Neural crest cell (in vitro differentiated cells): ENCODE measurements around the gene PA2G4. TPM values are rescaled to one million over a fixed set of nuclear protein-coding genes. Genes with fewer than 3 reads are reported as not detected.

Experiments
- DNase-seq: peaks from one replicate; pipeline ENCODE4 v3.0.0; 2021; ENCODE audit warnings: low read depth, mixed read lengths, low spot score
- H3K27ac Mint-ChIP-seq: one replicate; pipeline ENCODE4 v1.8.0; 2021; ENCODE audit warnings: mild to moderate bottlenecking, mixed read lengths; ENCODE audit not compliant: unreplicated experiment
- H3K27me3 Mint-ChIP-seq: 2 replicates; pipeline ENCODE4 v1.8.0; 2021; ENCODE audit warnings: low read depth, mild to moderate bottlenecking, mixed read lengths
- H3K36me3 Mint-ChIP-seq: 2 replicates; pipeline ENCODE4 v1.8.0; 2021; ENCODE audit warnings: low read depth, mild to moderate bottlenecking, mixed read lengths
- H3K4me1 Mint-ChIP-seq: 2 replicates; pipeline ENCODE4 v1.8.0; 2021; ENCODE audit warnings: mixed read lengths
- H3K4me3 Mint-ChIP-seq: one replicate; pipeline ENCODE4 v1.8.0; 2021; ENCODE audit warnings: mild to moderate bottlenecking, mixed read lengths
- H3K9me3 Mint-ChIP-seq: 2 replicates; pipeline ENCODE4 v1.8.0; 2021; ENCODE audit warnings: mixed read lengths
- total RNA-seq: library from RNA; stranded (reverse); gene quantifications from 2 replicates; pipeline ENCODE4 v1.2.1, GENCODE V29; 2021
- TF ChIP-seq, protein P1 (sequence below): fragments of 200-600 bp; sonication (generic); conservative IDR thresholded peaks from 2 replicates; pipeline ENCODE4 v1.5.0; 2021; ENCODE audit warnings: antibody characterized with exemption, mild to moderate bottlenecking

PA2G4 gene
- total RNA-seq, 1 donor from 2014 or later = 201 TPM

DNA sequence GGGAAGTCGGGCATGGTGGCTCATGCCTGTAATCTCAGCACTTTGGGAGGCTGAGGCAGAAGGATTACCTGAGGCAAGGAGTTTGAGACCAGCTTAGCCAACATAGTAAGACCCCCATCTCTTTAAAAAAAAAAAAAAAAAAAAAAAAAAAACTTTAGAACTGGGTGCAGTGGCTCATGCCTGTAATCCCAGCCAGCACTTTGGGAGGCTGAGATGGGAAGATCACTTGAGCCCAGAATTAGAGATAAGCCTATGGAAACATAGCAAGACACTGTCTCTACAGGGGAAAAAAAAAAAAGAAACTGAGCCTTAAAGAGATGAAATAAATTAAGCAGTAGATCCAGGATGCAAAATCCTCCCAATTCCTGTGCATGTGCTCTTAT lies 1.7 kb upstream of the PA2G4 start:
- H3K27me3 Mint-ChIP-seq = no peaks in the 10 kb centered on the region
- no peak for DNase-seq
- H3K27ac Mint-ChIP-seq = no peak overlapping the region
- H3K4me3 Mint-ChIP-seq = peak overlapping the region; percentile 98
- peaks cover 13% of the 10 kb centered on the region for H3K36me3 Mint-ChIP-seq
- peaks cover 37% of the 10 kb centered on the region for H3K4me1 Mint-ChIP-seq
- H3K9me3 Mint-ChIP-seq = no peaks in the 10 kb centered on the region
- TF ChIP-seq, protein P1, sequence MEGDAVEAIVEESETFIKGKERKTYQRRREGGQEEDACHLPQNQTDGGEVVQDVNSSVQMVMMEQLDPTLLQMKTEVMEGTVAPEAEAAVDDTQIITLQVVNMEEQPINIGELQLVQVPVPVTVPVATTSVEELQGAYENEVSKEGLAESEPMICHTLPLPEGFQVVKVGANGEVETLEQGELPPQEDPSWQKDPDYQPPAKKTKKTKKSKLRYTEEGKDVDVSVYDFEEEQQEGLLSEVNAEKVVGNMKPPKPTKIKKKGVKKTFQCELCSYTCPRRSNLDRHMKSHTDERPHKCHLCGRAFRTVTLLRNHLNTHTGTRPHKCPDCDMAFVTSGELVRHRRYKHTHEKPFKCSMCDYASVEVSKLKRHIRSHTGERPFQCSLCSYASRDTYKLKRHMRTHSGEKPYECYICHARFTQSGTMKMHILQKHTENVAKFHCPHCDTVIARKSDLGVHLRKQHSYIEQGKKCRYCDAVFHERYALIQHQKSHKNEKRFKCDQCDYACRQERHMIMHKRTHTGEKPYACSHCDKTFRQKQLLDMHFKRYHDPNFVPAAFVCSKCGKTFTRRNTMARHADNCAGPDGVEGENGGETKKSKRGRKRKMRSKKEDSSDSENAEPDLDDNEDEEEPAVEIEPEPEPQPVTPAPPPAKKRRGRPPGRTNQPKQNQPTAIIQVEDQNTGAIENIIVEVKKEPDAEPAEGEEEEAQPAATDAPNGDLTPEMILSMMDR = no peak

DNA sequence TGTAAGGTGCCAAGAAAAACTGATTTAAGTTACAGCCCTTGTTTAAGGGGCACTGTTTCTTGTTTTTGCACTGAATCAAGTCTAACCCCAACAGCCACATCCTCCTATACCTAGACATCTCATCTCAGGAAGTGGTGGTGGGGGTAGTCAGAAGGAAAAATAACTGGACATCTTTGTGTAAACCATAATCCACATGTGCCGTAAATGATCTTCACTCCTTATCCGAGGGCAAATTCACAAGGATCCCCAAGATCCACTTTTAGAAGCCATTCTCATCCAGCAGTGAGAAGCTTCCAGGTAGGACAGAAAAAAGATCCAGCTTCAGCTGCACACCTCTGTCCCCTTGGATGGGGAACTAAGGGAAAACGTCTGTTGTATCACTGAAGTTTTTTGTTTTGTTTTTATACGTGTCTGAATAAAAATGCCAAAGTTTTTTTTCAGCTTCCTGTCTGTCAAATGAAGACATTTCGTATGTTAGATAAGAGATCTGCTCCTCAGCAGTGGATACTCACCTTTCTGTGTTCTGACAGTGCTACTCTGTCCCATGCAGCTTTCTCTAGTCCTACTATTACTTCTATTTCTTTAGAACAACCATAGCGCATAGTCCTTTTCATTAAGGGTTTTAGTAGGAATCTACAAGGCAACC lies 1.2 kb upstream of the PA2G4 start:
- TF ChIP-seq, protein P1 = no peak
- H3K4me1 Mint-ChIP-seq = peaks cover 37% of the 10 kb centered on the region
- peaks cover 11% of the 10 kb centered on the region for H3K36me3 Mint-ChIP-seq
- H3K27me3 Mint-ChIP-seq = no peaks in the 10 kb centered on the region
- no peaks in the 10 kb centered on the region for H3K9me3 Mint-ChIP-seq
- H3K27ac Mint-ChIP-seq = no peak overlapping the region
- DNase-seq = no peak
- peak overlapping the region; percentile 98 for H3K4me3 Mint-ChIP-seq

DNA sequence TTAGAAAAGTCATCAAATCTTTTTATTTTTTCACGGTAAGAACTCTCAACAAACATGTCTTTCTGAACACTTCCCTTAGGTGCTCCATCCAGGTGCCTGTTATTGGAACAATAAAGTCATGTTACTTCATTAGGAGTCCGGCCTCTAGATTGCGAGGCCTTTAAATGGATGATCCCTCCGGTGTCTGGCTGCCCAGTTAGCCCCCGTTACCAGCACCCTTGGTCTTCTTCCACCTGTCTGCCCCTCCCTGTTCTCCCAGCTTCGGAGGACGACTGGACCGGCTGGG lies 593 bp upstream of the PA2G4 start:
- Mint-ChIP-seq H3K4me1 (peaks cover 37% of the 10 kb centered on the region), H3K4me3 (peak overlapping the region; percentile 98), H3K27ac (peak overlapping the region; percentile 95), H3K9me3 (no peaks in the 10 kb centered on the region), H3K36me3 (peaks cover 11% of the 10 kb centered on the region), H3K27me3 (no peaks in the 10 kb centered on the region)
- DNase-seq = no peak
- TF ChIP-seq, protein P1 = no peak

DNA sequence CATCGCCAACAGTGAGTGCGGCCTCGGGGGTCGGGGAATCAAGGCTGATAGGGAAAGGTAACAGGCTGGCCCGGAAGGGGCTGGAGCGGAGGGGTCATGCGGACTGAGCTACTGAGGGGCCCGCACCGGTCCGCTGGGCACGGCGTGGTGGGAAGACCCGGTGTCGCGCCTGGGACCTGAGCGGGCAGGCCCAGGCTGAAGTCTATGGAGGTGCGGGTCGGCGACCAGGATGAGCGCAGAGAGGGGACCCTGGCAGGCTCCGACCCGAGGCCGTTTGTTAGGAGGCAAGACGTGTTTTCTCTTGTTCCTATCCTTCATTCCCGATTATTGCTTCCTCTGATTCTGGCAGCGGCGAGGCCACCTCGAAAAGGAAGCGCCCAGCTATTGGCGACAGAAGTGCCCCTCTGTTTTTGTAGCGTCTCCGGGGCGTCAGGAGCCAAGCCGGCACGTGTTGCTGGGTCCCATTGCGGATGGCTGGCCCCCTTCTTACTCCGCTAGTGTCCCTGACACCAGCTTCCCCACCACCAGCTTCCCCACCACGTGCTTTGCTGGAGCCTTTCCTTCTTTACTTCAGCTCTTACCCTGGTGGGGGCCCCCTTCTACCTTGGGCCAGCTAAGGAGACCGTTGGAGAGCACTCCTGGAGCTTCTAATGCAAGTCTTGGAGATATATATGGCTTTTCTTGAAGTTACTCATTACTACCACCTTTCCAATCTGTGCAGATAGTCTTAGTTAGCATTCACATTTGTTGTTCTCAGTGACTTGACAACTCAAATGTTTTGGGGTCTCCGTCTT lies 653 bp downstream of the PA2G4 start:
- Mint-ChIP-seq H3K36me3 (peaks cover 8% of the 10 kb centered on the region), H3K4me3 (peak overlapping the region; percentile 98), H3K27me3 (no peaks in the 10 kb centered on the region), H3K4me1 (peaks cover 37% of the 10 kb centered on the region), H3K27ac (peak overlapping the region; percentile 97), H3K9me3 (no peaks in the 10 kb centered on the region)
- TF ChIP-seq, protein P1 = no peak
- DNase-seq = no peak

DNA sequence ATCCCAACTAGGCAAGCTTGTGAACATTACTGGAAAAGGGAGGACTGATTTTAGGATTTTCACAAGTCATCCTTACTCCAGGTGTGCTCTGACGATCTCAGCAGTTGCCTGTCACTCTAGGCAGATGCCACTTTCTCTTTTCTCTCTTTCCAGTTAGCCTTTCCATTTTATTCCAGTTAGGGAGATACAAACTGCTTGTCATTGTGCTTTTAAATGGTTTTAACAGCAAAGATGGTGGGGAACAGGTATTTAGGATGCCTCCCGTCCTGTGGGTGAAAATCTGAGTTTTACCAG lies 1.2 kb downstream of the PA2G4 start:
- peaks cover 12% of the 10 kb centered on the region for H3K36me3 Mint-ChIP-seq
- H3K9me3 Mint-ChIP-seq = no peaks in the 10 kb centered on the region
- no peak for DNase-seq
- peaks cover 37% of the 10 kb centered on the region for H3K4me1 Mint-ChIP-seq
- TF ChIP-seq, protein P1 = no peak
- H3K27me3 Mint-ChIP-seq = no peaks in the 10 kb centered on the region
- H3K4me3 Mint-ChIP-seq = peak overlapping the region; percentile 98
- peak overlapping the region; percentile 97 for H3K27ac Mint-ChIP-seq
